HG02938 (cell line): ENCODE measurements around the gene NUDT3.
"Not testable (repeated sequence)": the region's sequence is repeated elsewhere in the genome, so short reads cannot be mapped to it uniquely, and the experiment has no call there.

ENCODE experiments used
- ATAC-seq: cut with Tn5 transposase; IDR thresholded peaks from one replicate; pipeline ENCODE4 v1.9.1; 2021; ENCODE audit warnings: mild to moderate bottlenecking, moderate library complexity; ENCODE audit not compliant: unreplicated experiment

Gene NUDT3

GRCh38 chr6:34324738-34325444 lies 67.6 kb downstream of the NUDT3 start:
- ATAC-seq, result no peak

GRCh38 chr6:34324221-34324620 lies 68.2 kb downstream of the NUDT3 start:
- not testable (repeated sequence) for ATAC-seq

GRCh38 chr6:34323300-34323699 lies 69.2 kb downstream of the NUDT3 start:
- no peak for ATAC-seq

GRCh38 chr6:34322732-34323131 lies 69.7 kb downstream of the NUDT3 start:
- ATAC-seq, result no peak

DNA sequence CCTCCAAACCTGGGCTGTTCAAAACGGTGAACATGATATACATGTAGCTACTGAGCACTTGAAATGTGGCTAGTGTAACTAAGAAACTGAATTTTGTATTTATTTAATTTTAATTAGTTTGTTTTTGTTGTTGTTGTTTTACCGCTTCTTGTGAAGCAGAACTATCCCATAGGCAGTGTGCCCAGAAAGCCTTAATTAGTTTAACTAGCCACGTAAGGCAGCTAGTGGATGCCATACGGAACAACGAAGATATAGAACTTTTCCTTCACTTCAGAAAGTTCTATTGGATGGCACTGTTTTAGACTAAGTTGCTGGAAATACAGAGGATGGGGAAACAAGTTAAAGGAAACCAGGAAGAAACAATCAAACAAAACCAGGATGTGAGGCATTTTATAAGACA lies 70.6 kb downstream of the NUDT3 start:
- ATAC-seq, result no peak

GRCh38 chr6:34319471-34319885 lies 73.0 kb downstream of the NUDT3 start:
- no peak for ATAC-seq

- ATAC-seq, result no peak
These were observed 73.7 kb downstream of the NUDT3 start for GRCh38 chr6:34318499-34319470.

- ATAC-seq, result no peak
These were observed 74.5 kb downstream of the NUDT3 start for GRCh38 chr6:34317882-34318498.

DNA sequence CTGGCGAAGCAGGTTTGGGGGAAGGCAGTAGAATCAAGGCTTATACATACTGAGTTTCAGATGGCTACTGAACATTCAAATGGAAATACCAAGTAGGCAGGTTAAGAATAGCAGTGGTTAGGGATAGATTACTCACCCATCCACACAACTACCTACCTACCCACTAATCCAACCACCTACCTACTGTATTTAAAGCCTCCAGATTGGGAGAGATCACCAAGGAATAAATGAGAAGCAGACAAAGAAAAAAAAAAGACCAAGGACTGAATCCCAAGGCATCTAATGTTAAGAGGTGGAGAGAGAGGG lies 75.3 kb downstream of the NUDT3 start:
- no peak for ATAC-seq

- ATAC-seq, result no peak
These were observed 75.9 kb downstream of the NUDT3 start for GRCh38 chr6:34316431-34317171.

DNA sequence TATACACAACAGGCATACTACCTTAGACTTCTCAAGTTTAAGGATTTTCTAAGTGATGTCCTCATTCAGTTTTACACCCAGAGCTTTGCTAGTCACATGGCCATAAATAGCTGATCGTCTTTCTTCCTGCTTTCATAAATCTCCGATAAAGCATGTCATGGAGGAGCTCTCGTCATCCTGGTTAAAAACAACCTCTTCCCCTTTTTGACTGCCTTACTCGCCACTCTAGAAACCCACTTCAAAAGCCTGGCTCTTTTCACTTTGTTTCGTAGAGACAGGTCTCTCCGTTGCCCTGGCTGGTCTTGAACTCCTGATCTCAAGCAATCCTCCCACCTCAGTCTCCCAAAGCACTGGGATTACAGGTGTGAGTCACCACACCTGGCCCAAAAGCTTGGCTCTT lies 76.7 kb downstream of the NUDT3 start:
- no peak for ATAC-seq

GRCh38 chr6:34315256-34315655 lies 77.2 kb downstream of the NUDT3 start:
- no peak for ATAC-seq

- ATAC-seq, result no peak
These were observed 80.2 kb downstream of the NUDT3 start for GRCh38 chr6:34312259-34312658.

- ATAC-seq, result no peak
These were observed 81.7 kb downstream of the NUDT3 start for GRCh38 chr6:34310817-34311216.

DNA sequence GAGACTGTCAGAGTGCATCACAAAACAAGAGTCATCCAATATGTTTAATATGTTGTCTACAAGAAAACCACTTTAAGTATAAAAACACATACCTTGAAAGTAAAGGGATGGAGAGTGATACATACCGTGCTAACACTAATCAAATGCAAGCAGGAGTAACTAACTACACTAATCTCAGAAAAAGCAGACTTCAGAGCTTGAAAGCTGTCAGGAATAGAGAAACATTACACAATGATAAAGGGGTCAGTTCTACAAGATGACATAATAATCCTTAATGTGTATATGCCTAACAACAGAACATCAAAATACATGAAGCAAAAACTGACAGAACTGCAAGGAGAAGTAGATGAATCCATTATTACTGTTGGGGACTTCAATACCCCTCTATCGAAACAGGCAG lies 84.0 kb downstream of the NUDT3 start:
- no peak for ATAC-seq

DNA sequence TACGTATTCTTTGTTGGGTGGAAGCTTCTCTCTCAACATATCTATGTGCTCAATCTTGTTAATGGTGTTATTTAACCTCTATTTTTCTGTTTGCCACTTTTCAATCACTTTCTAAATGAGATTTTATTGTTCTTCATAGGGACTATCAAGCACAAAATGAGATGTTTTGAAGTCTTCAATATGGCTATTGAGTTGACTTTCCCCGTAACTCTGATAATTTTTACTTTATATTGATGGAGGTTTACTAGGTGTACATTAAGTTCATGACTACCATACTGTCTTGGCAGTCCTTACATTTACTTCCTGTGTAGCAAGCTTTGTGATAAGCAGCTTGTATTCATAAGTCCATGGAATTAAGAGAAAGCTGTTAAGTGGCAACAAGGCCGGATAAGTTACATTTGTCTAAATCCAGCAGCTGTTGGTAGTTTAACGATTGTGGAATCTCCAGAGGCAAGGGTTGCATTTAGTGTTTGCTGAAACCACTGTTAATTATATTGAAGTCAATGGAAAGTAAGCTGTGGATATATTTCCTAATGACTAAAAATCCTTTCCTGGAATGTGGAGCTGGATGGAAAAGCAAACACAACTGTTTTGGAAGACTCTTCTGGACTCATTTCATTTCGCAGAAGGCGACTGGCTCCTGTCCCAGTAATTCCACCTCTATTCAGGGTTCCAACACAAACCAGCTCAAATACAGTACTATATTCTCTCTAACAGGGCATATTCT lies 86.3 kb downstream of the NUDT3 start:
- ATAC-seq, result no peak

DNA sequence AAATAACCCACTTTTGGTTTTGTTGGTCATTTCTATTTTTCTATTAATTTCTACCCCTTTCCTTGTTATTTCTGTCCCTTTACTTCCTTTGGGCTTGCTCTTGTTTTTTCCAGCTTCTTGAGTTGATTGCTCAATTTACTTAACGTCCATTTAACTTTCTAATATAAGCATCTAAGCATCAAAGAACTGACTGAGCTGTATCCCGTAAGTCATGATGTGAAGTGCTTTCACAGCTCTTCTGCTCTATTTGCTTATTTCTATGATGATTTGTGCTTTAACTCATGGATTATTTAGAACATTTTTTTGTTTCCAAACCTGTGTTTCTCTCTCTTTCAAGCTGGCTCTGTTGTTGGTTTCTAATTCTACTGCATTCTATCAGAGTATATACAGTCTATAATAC lies 87.0 kb downstream of the NUDT3 start:
- no peak for ATAC-seq

GRCh38 chr6:34304164-34304563 lies 88.3 kb downstream of the NUDT3 start:
- no peak for ATAC-seq

GRCh38 chr6:34302929-34303328 lies 89.5 kb downstream of the NUDT3 start:
- ATAC-seq, result no peak

DNA sequence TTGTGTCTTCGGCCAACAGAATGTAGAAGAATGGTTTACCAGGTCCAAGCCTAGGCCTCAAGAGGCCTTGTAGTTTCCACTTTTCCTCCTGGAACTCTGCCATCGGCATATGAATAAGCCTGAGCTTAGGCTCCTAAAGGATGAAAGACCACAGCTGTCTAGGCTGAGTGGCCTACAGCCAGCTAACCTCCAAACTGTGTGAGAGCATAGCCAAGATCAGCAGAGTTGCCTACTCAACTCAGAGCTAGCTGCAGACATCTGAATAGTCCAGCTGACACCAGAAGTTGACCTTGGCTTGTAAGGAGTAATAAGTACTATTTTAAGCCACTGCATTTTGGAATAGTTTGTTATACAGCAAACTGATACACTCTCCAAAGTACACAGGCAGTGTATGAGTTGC lies 91.1 kb downstream of the NUDT3 start:
- no peak for ATAC-seq
